WTC11 (cell line): ENCODE results near the gene DNAL4.

Source experiments
- FOXJ3 ChIP-seq: sonication (generic); formaldehyde crosslinking; IDR thresholded peaks from 2 replicates; pipeline ENCODE4 v1.9.0; 2021; ENCODE audit warnings: missing genetic modification reagents, mild to moderate bottlenecking, borderline replicate concordance
- GABPB1 ChIP-seq: sonication (generic); formaldehyde crosslinking; IDR thresholded peaks from 2 replicates; pipeline ENCODE4 v1.8.1; 2023; ENCODE audit warnings: mild to moderate bottlenecking, missing genetic modification reagents
- IRF2 ChIP-seq: sonication (generic); formaldehyde crosslinking; IDR thresholded peaks from 2 replicates; pipeline ENCODE4 v1.8.0; 2022; ENCODE audit warnings: low read depth, missing genetic modification reagents, borderline replicate concordance
- JAZF1 ChIP-seq: fragments of 250-450 bp; sonication (Bioruptor Pico); IDR thresholded peaks from 2 replicates; pipeline ENCODE4 v1.9.0; 2021; ENCODE audit warnings: moderate library complexity, mild to moderate bottlenecking, inconsistent platforms
- SMAD3 ChIP-seq: sonication (generic); formaldehyde crosslinking; IDR thresholded peaks from 2 replicates; pipeline ENCODE4 v1.8.0; 2022; ENCODE audit warnings: missing genetic modification reagents, mild to moderate bottlenecking, borderline replicate concordance
- SMAD4 ChIP-seq: sonication (generic); formaldehyde crosslinking; IDR thresholded peaks from 2 replicates; pipeline ENCODE4 v1.8.0; 2022; ENCODE audit warnings: mild to moderate bottlenecking, missing genetic modification reagents
- ZNF232 ChIP-seq: sonication (generic); formaldehyde crosslinking; IDR thresholded peaks from 2 replicates; pipeline ENCODE4 v1.8.0; 2022; ENCODE audit warnings: mild to moderate bottlenecking, missing genetic modification reagents
- ZNF317 ChIP-seq: sonication (generic); formaldehyde crosslinking; IDR thresholded peaks from 2 replicates; pipeline ENCODE4 v1.8.1; 2023; ENCODE audit warnings: low read depth, mild to moderate bottlenecking, moderate library complexity, missing genetic modification reagents, borderline replicate concordance
- TF ChIP-seq, protein P1 (sequence below): fragments of 200-600 bp; IDR thresholded peaks from 2 replicates; pipeline ENCODE4 v1.8.0; 2022; ENCODE audit warnings: antibody characterized with exemption
- TF ChIP-seq, protein P2 (sequence below): sonication (generic); formaldehyde crosslinking; IDR thresholded peaks from 2 replicates; pipeline ENCODE4 v1.8.1; 2023; ENCODE audit warnings: mild to moderate bottlenecking, moderate library complexity, missing genetic modification reagents
- TF ChIP-seq, protein P3 (sequence below): sonication (generic); formaldehyde crosslinking; conservative IDR thresholded peaks from 2 replicates; pipeline ENCODE4 v1.8.1; 2022; ENCODE audit warnings: mild to moderate bottlenecking, missing genetic modification reagents
- TF ChIP-seq, protein P4 (sequence below): sonication (generic); formaldehyde crosslinking; IDR thresholded peaks from 2 replicates; pipeline ENCODE4 v1.8.0; 2023; ENCODE audit warnings: missing genetic modification reagents

- TF ChIP-seq, protein P1, sequence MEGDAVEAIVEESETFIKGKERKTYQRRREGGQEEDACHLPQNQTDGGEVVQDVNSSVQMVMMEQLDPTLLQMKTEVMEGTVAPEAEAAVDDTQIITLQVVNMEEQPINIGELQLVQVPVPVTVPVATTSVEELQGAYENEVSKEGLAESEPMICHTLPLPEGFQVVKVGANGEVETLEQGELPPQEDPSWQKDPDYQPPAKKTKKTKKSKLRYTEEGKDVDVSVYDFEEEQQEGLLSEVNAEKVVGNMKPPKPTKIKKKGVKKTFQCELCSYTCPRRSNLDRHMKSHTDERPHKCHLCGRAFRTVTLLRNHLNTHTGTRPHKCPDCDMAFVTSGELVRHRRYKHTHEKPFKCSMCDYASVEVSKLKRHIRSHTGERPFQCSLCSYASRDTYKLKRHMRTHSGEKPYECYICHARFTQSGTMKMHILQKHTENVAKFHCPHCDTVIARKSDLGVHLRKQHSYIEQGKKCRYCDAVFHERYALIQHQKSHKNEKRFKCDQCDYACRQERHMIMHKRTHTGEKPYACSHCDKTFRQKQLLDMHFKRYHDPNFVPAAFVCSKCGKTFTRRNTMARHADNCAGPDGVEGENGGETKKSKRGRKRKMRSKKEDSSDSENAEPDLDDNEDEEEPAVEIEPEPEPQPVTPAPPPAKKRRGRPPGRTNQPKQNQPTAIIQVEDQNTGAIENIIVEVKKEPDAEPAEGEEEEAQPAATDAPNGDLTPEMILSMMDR = no peak
- TF ChIP-seq, protein P2, sequence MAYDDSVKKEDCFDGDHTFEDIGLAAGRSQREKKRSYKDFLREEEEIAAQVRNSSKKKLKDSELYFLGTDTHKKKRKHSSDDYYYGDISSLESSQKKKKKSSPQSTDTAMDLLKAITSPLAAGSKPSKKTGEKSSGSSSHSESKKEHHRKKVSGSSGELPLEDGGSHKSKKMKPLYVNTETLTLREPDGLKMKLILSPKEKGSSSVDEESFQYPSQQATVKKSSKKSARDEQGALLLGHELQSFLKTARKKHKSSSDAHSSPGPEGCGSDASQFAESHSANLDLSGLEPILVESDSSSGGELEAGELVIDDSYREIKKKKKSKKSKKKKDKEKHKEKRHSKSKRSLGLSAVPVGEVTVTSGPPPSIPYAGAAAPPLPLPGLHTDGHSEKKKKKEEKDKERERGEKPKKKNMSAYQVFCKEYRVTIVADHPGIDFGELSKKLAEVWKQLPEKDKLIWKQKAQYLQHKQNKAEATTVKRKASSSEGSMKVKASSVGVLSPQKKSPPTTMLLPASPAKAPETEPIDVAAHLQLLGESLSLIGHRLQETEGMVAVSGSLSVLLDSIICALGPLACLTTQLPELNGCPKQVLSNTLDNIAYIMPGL (CRISPR knock-in tag) = no peak
- TF ChIP-seq SMAD4 (no peak), JAZF1 (CRISPR knock-in tag) (no peak), ZNF232 (no peak), FOXJ3 (CRISPR knock-in tag) (no peak), ZNF317 (CRISPR knock-in tag) (no peak), IRF2 (no peak), GABPB1 (CRISPR knock-in tag) (no peak), SMAD3 (CRISPR knock-in tag) (no peak)
- TF ChIP-seq, protein P3, sequence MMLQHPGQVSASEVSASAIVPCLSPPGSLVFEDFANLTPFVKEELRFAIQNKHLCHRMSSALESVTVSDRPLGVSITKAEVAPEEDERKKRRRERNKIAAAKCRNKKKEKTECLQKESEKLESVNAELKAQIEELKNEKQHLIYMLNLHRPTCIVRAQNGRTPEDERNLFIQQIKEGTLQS (CRISPR knock-in tag) = no peak
- TF ChIP-seq, protein P4, sequence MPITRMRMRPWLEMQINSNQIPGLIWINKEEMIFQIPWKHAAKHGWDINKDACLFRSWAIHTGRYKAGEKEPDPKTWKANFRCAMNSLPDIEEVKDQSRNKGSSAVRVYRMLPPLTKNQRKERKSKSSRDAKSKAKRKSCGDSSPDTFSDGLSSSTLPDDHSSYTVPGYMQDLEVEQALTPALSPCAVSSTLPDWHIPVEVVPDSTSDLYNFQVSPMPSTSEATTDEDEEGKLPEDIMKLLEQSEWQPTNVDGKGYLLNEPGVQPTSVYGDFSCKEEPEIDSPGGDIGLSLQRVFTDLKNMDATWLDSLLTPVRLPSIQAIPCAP (CRISPR knock-in tag) = no peak
Observed at GRCh38 chr22:38819387-38819940, 25.5 kb upstream of the DNAL4 start.
